HG03432 (cell line): ENCODE results near the gene PSMD9.

Experiments
- ATAC-seq: cut with Tn5 transposase; IDR thresholded peaks from one replicate; pipeline ENCODE4 v1.9.1; 2021; ENCODE audit warnings: mild to moderate bottlenecking, moderate library complexity; ENCODE audit not compliant: unreplicated experiment

The PSMD9 gene

DNA sequence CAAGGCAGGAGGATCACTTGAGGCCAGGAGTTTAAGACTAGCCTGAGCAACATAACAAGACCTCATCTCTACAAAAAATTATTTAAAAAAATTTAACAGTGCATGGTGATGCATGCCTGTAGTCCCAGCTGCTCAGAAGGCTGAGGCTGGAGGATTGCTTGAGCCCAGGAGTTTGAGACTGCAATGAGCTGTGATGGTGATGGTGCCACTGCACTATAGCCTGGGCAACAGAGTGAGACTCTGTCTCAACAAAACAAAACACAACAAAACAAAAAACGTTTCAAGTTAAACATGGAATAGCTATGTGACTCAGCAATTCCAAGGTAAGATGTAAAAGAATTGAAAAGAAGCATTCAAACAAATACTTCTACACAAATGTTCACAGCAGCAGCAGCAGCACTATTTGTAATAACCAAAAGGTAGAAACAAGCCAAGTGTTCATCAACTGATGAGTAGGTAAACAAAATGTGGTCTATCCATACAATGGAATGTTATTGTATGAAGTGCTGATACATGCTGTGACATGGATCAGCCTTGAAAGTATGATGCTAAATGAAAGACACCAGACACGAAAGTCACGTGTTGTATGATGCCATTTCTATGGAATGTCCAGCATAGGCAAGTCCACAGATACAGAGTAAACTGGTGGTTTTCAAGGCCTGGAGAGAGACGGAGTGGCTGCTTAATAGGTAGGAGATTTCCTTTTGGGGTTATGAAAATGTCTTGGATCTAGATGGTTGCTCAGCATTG lies 61.2 kb downstream of the PSMD9 start:
- no peak for ATAC-seq

DNA sequence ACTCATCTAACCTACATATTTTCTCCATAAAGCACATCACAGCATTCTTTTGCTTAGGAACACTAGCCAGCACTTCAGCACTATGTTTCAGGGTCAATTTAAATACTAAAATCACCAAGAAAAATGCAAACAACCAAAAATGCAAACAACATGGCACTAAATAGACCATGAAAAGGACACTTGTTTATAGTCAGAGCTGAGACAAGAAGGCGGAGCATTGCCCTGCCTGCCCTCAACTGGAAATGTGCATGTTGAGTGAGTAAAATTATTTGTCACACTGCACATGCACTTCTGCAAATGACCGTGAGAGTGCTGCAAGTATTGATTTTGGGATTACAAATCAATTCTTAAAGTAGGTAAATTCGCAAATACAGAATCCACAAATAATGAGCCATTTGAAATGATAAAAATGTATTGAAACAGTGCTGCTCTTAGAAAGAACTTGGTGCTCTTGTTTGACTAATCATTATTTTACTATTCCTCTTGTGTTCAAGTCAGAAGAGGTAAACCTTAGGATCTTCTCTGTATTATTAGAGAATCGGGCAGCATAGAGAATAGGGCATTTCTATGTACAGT lies 64.6 kb downstream of the PSMD9 start:
- ATAC-seq, result no peak

DNA sequence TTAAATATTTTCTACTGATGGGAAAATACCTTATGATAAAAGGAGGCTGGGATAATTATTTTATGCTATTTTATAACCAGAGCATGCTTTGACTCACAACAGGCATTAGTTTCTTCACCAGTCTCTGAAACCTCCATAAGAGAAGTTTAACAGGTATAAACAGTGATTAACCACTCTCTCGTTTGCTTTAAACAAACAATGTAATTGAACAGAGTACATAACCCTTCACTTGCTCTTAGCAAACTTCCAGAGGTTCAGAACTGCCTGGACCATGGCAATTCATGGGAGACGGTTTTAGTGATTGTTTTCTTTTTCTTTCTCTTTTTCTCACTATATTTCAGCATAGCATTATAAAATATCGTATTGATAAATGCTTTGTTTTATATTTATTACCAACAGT lies 65.1 kb downstream of the PSMD9 start:
- ATAC-seq, result no peak

DNA sequence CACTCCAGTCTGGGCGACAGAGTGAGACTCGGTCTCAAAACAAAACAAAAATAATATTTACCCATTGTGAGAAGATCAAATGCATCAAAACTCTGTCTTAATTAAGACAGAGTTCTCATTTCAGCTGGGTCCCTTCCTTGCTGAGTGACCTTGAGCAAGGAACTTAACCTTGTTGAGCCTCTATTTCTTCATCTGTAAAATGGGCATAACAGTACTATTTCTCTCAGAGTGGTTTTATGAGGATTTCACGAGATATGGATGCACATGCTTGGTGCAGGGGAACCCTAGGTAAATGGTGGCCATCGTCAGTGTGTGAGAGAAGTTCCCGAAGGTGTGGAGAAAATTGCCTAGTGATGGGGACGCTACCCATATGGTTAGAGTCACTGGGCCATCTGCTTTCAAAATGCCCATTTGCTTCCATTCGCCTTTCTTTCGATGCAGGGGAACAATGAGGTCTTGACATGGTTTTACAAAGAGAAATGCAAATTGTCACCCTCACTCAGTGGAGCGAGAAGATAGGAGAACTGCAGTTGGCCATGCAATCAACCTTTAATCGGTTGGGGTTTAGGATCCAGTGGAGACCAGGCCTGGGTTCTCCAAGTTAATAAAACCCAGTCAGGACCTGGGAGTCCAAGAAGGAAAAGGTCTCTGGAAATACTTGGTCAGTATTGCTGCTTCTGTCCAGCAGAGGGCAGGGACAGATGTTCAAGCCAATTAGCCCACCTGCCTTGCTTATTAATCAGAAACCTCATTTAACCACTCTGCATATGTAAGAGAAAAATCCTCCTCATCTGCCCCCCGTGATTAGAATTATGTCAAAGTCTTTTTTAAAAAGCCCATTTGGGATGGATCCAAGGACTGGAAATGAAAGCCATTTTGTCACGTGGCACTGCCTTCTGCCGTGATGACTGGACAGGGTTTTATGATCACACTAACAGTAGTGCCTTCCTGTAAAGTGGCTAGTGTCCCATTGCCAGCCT lies 67.0 kb downstream of the PSMD9 start:
- no peak for ATAC-seq

DNA sequence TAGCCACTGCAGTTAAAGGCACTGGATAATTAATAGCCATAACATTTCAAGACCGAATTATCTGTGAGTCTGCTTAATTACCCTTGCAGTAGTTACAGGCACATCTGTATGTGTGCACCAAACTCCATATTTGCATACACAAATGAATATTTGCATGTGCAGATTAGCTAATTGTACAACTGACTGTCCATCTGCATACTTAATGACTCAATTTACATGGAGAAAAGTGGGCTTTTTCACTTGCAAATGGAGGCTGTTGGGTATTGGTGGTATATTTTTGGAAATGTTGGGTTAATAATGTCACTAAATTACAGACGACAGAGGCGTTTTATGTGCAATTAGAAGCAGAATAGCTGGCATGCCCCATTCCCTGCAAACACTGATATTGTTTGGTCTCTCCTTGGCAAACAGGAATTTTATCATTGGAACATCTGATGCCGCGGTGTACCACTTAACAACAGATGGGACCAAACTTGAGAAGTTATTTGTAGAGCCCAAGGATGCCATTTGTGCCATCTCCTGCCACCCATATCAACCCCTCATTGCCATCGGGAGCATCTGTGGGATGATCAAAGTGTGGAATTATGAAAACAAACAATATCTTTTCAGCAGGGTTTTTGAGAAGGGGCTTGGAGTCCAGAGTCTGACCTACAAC lies 69.4 kb downstream of the PSMD9 start:
- no peak for ATAC-seq

DNA sequence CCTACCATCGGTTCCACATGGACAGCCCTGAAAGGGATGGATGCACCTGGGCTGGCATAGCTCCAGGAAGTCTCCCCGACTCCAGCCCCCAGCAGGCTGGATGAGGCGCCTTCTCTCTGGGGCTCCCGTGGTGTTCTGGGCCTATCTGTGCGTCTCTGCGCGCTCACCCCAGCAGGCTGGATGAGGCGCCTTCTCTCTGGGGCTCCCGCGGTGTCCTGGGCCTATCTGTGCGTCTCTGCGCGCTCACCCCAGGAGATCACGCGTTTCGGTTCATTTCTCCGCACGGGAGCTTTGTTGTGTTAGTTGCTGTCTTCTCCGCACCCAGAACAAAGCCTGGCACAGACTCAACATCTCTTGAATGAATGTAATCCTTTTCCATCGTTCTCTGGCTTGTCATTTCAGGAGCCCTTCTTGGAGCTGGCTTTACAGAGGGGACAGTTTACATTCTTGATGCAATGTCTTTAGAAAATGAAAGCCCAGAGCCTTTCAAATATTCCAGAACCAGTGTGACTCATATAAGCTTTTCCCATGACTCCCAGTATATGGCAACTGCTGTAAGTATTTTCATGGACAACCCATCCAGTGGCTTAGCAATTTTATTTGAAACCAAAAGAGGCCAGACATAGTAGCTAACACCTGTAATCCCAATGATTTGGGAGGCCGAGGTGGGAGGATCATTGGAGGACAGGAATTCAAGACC lies 70.1 kb downstream of the PSMD9 start:
- ATAC-seq, result no peak

DNA sequence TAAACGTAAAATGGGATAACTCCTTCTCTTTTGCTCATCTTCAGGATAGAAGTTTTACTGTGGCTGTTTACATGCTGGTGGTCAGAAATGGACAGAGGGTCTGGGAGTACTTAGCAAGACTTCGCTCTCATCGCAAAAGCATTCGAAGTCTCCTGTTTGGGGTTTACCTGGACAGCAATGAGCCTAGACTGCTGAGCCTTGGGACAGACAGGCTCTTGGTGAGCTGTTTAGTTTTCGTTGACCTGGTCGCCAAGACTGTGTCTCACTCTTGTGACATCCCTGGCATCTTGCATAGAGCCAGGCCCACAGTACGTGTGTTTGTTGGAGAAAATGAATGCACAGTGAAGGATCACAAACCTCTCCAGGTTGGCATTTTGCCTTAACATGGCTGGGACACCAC lies 72.0 kb downstream of the PSMD9 start:
- ATAC-seq, result no peak

DNA sequence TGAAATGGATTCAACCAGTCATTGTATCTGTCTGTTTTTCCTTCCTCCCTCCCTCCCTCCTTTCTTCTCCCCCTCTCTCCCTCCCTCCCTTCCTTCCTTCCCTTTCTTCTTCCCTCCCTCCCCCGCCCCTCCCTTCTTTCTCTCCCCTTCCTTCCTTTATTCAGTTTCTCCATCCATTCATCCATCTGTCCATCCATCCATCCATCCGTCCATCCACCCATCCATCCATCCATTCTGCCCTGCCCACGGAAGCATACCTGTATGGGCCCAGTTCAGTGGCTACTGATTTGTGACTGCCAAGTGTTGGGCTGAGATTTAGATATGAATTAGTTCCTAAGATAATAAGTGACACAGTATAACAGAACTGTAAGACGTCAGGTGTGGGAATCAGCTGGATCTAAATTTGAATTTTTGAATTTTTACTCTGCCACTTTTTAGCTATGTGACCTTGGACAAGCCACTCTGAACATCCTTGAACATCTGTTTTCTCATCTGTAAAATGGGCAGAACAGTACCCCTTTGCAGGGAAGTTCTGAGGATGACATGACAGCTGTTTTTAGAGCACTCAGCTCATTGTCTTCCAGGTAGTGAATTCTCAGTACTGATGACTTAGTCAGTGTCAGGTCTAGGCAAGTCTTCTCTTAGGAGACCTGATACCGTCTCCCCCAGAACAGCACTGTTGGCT lies 72.7 kb downstream of the PSMD9 start:
- no peak for ATAC-seq

DNA sequence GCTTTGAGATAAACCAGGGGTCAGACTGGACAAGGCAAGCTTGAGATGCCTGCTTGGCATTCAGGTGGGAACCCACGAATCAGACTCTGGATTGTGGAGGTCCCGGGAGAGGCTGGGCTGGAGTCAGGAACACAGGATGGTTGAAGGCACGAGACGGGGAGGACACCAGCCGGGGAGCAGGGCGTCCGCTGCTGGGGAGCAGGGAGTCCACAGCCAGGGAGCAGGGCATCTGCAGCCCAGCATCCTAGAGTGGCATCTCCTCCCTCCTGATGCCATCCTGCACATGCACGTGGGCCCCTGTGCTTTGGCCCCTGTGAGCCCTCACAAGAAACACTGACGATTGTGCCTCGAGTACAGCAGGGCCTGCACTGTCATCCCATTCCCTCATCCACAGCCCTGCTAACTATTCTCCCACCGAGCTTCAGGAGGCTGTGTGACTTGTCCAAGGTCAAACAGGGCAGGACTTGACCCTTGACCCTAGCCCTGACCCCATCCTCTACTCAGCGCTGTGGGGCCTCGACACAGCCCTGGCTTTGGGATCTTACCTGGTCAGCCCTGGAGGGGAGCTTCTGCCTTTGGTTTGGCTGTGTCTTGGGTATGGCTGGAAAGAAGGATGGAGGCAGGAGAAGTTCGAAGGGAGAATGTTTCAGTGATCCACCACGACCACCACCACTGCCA lies 74.9 kb downstream of the PSMD9 start:
- no peak for ATAC-seq

DNA sequence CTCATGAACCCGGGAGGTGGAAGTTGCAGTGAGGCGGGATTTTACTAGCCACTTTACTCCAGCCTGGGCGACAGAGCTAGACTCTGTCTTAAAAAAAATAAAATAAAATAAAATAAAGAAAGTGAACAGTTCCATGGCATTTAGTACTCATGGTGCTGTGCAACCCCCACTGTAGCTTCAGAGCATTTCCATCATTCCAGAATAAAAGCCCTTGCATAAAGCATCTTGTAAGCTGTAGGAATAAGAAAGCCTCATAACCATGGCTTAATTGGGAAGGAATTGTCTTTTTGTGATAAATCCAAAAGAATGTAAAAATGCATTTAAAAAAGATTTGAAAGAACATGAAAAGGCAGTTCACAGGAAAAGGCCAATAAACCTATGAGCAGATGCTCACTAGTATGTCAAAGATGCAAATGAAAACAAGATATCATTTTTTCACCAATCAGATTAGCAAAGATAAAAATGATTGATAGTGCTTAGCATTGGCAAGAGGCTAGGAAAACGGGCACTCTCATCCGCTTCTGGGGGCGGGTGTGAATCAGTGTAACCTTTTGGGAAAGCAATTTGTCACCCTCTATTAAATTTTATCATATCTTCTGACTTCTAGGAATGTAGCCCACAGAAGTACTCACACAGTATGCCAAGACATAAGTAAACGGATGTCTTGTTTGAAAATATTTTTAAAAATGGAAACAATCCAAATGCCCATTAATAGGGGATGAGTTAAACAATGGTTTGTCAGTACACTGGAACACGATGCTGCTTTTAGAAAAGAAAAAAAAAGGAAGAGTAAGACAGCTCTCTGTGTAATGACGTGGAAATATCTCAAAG lies 76.4 kb downstream of the PSMD9 start:
- ATAC-seq, result no peak

DNA sequence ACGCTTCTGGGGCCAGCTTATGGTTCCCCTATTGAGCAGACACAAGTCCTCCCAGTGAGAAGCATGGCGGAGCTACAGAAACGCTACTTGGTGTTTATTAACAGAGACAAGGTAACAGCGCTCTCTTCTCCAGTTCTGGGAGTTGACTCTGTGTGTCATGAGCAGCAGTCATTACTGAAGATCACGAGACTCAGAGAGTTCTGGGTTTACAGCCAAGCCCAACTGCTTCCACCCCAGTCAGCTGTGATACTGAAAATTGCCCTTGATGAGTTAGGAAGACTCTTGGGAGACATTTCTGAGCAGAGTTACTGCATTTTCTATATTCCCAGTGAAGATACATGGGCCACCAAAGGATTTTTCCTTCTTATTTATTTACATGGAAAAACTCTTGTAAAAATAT lies 78.4 kb downstream of the PSMD9 start:
- no peak for ATAC-seq
